GM18867 (cell line): ENCODE results near the gene SLFNL1.

Source experiments
- ATAC-seq: cut with Tn5 transposase; IDR thresholded peaks from one replicate; pipeline ENCODE4 v1.9.1; 2021; ENCODE audit warnings: mild to moderate bottlenecking, moderate library complexity; ENCODE audit not compliant: unreplicated experiment

SLFNL1 gene

GRCh38 chr1:41020654-41021053 lies 871 bp downstream of the SLFNL1 start:
- no peak for ATAC-seq

- no peak for ATAC-seq
Measured at GRCh38 chr1:41020109-41020576, 1.4 kb downstream of the SLFNL1 start.

GRCh38 chr1:41019353-41019745 lies 2.2 kb downstream of the SLFNL1 start:
- no peak for ATAC-seq

GRCh38 chr1:41018018-41018410 lies 3.5 kb downstream of the SLFNL1 start:
- no peak for ATAC-seq

- ATAC-seq, result no peak
Measured at GRCh38 chr1:41017141-41018017, 4.1 kb downstream of the SLFNL1 start.

GRCh38 chr1:41015897-41016470 lies 5.5 kb downstream of the SLFNL1 start:
- no peak for ATAC-seq

- no peak for ATAC-seq
Measured at GRCh38 chr1:41015281-41015896, 6.1 kb downstream of the SLFNL1 start.

GRCh38 chr1:41014871-41015270 lies 6.7 kb downstream of the SLFNL1 start:
- ATAC-seq, result no peak

DNA sequence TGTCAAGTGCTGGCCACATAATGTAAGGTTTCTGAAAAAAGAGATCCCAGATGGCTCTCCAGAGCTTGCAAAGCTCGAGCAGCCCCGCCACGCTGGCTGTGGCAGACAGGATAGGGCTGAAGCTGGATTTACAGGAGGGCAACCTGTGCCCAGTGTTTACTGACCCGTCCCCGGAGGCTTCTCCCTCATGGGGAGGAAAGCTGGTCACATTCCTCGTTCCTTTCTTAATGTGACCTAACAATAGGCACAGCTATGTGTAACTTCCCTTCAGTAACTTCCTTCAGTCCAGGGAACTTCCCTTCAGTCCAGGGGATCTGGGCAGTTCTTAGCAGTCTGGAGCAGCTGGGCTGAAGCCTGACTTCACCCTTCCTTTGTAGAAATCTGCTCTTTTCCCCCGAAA lies 7.7 kb downstream of the SLFNL1 start:
- no peak for ATAC-seq

DNA sequence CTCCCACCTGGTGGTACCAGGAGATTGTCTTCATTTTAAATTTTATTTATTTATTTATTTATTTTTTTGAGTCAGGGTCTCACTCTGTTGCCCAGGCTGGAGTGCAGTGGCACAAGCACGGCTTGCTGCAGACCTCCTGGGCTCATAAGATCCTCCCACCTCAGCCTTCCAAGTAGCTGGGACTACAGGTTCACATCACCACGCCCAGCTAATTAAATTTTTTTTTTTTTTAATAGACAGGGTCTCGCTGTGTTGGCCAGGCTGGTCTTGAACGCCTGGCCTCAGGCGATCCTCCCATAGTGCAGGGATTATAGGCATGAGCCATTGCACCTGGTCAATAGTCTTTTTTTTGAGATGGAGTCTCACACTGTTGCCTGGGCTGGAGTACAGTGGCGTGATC lies 8.5 kb downstream of the SLFNL1 start:
- ATAC-seq, result no peak

DNA sequence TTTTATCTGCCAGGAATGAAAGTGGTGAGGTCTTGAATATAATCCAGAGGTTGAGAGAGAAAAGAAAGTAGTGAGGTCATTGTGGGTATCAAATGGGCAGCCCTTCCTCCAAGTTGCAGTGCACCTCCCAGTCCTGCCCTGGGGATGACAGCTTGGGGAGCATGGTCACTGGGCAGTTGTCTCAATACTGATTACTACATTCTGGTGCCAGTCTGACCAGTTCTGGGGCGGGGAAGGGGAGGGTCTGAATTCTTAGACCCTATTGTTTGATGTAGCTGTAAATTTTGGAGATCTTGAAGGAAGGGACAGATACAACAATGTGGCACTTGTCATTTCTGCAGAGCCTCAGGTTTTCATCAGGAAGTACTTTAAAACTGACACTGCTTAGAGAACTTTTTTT lies 11.2 kb downstream of the SLFNL1 start:
- no peak for ATAC-seq

- no peak for ATAC-seq
Measured at GRCh38 chr1:41009466-41009865, 12.1 kb downstream of the SLFNL1 start.

DNA sequence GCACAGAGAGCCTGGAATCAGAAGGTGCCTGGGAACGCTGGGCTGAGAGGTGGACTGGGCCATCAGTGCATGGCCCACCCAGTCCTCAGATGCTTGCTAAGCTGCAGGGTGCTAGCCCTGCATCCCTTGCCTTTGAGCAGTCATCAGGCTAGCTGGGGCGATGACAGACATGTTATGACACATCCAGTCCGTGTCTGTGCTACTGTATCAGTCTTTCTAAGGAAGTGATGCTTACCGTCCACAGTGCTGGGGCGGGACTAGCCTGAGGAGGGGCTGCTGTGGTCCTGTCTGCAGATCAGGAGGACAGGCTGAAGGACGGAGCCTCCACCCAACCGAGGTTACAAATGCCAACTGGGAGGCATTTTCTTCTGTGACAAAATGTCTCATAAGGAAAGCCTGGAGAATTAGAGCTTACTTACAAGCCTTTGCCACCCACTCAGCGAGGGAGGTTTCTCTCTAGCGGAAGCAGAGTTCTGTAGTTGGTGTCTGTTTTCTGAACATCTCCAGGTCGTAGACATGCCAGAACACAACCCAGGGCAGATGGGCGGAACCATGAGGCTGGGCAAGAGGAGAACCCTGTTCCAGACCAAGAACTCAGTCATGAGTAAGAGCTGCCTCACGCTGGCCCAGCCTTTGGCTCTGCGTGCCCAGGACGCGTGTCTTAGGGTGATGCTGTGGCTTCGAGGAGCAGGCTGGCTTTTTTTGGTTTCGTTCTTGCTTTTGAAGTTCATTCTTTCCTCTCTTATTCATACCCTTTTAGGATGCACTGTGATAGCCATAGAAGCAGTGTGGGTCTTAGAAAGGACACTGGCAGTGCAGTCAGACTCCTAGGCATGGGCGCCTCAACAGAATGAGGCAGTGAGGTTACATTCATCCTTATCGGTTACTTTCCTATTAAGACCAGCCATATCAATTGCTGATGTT lies 14.3 kb downstream of the SLFNL1 start:
- no peak for ATAC-seq

- ATAC-seq, result no peak
Measured at GRCh38 chr1:41005876-41006275, 15.6 kb downstream of the SLFNL1 start.

DNA sequence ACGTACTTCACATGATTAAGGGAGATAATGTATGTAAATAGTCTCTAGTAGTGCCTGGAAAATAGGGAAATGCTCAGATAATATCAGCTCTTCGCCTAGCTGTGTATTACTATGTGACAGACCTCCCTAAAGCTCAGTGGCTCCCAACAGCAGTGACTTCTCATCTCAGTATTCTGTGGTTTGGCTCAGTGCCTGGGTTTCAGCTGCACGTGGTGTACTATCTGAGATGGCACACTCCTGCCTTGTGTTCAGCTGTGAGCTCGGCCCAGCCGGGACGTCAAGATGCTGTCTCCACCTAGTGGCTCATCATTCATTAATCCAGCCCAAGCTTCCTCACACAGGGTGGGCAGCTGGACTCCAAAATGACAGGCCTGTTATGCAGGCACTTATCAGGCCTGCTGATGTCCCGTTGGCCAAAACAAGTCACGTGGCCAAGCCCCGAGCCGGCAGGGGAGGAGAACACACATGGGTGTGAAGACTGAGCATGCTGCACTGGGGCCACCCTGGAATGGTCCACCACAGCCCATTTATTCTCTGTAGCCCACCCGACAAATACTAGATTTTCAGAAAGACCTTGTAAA lies 17.8 kb downstream of the SLFNL1 start:
- peak; percentile 96 for ATAC-seq

DNA sequence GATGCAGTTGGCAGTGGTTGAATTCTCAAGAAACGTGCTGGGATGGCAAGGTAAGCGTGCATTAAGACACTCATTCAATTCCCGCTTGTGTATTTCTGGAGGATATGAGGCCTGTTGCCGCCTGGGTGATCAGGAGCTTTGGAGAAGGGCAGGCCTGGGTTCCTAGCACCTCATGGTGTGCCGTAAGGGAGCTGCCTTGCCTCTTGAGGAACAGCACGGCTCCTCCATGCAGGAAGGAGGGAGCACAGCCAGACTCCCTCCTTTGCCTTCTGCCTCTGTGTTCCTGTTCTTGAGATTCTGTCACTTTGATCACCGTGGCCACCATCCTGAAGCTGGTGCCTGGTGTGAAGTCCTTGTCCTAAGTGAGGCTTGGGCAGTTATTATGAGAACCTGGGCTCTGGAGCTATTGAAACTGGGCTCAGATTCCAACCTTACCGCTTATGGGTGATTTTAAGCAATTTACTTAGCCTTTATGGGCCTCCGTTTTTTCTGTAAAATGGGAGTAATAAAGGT lies 18.3 kb downstream of the SLFNL1 start:
- no peak for ATAC-seq

- ATAC-seq, result no peak
Measured at GRCh38 chr1:40998668-40999067, 22.9 kb downstream of the SLFNL1 start.

DNA sequence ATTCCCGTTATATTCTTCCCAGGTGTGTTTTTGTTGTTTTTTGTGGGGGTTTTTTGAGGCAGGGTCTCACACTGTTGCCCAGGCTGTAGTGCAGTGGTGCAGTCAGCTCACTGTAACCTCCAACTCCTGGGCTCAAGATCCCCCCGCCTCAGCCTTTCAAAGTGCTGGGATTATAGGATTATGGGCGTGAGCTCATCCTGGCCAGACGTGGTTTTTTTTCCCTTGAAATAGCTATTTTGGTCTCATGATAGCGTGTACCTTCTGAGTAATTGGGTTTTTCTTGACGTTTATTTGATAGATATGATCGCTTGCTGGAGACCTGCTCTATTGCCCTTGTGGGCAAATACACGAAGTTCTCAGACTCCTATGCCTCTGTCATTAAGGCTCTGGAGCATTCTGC lies 24.4 kb downstream of the SLFNL1 start:
- ATAC-seq, result no peak

GRCh38 chr1:40989066-40989465 lies 32.5 kb downstream of the SLFNL1 start:
- no peak for ATAC-seq

DNA sequence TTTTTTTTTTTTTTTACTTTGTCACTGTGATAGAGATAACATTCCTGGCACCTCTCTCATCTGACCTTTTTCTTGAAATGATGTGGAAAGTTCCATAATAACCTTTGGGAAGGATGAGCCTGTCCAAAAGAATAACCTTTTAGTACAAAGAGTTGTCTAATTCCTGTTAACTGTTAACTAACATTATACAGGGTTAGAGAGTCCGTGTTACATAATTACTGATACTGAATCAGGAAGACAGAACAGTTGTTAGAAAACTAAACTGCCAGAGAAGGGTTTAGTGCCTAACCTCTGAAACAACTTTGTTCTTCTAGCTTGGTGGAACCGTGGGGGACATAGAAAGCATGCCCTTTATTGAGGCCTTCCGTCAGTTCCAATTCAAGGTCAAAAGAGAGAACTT lies 33.2 kb downstream of the SLFNL1 start:
- no peak for ATAC-seq
